ENCODE results near the gene ZNF414. TPM values are rescaled to one million over a fixed set of nuclear protein-coding genes. Genes with fewer than 3 reads are reported as not detected.

ZNF414 gene
- total and polyA plus RNA-seq, 9 of the 15 experiments (the other 6 are each of a cell fraction or from before 2014, with no cell fraction given), result 0.03 to 27.2 (median 2.2) TPM; not detected in 2

DNA sequence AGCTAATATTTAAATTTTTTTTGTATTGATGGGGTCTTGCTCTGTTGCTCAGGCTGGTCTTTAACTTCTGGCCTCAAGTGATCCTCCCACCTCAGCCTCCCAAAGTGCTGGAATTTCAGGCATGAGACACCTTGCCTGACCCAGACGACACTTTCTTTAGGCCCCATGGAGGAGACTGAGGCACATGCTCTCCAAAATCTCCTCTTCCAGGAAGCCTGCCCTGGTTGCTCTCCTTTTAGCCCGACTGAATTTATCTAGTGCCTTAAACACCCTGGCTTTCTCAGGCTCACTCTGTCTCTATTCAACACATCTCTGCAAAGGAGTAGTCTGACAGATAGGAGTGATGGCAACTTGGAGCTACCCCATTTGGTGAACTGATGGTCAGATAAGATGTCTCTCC, 44.4 kb upstream of the ZNF414 start:
- Histone ChIP-seq H3K4me1 (replicated peaks in 1 of 2; ENCODE audit: control insufficient read depth in 2 of 2, insufficient read depth in 2 of 2, low read length in 2 of 2) (peaks cover 0 to 8% of the 10 kb centered on the region in 2 experiments; a peak in 2 of 5 replicates), H3K4me3 (no peak overlapping the region), H4K20me1 (replicated peaks; ENCODE audit: control insufficient read depth, insufficient read depth, low read length) (no peaks in the 10 kb centered on the region), H3K27ac (ENCODE audit: extremely low read depth, low read depth, low read length) (no peak overlapping the region), H3K36me3 (ENCODE audit: control insufficient read depth, insufficient read depth, low read length) (no peaks in the 10 kb centered on the region), H3K9ac (ENCODE audit: insufficient read depth in 1 of 2, low read depth in 2 of 2, low read length in 2 of 2) (no peak overlapping the region), H2AFZ (ENCODE audit: low read depth, low read length) (no peak overlapping the region), H3K9me3 (replicated peaks; ENCODE audit: control insufficient read depth, insufficient read depth, low read depth, low read length) (no peaks in the 10 kb centered on the region), H3K27me3 (ENCODE audit: control insufficient read depth in 2 of 2, insufficient read depth in 2 of 2, low read length in 2 of 2) (peaks cover 2 to 8% of the 10 kb centered on the region in 2 experiments; a peak in 2 of 5 replicates), H3K79me2 (ENCODE audit: control insufficient read depth, insufficient read depth, low read length) (no peaks in the 10 kb centered on the region), H3K9me1 (ENCODE audit: control insufficient read depth, insufficient read depth, low read length) (no peaks in the 10 kb centered on the region), H3K4me2 (ENCODE audit: insufficient read depth, low read length) (no peak overlapping the region)
- BruUV-seq (replicated peaks), result no TSS peak
- no peak for TF ChIP-seq SRSF7 (optimal IDR thresholded peaks at IDR 0.05; ENCODE audit: low read depth, low read length)
- no peak for TF ChIP-seq ZEB2 (IDR thresholded peaks at IDR 0.05)
- TF ChIP-seq ZNF121 (CRISPR knock-in tag; conservative IDR thresholded peaks at IDR 0.05), result peak; percentile 60; the same call in 1 of the 2 replicates
- peak; percentile 94 for TF ChIP-seq ZFP36 (IDR thresholded peaks at IDR 0.05; ENCODE audit: low read depth, low read length, partially characterized antibody)
- no peak for TF ChIP-seq NCOA4 (IDR thresholded peaks at IDR 0.05; ENCODE audit: partially characterized antibody)
- TF ChIP-seq POU5F1 (IDR thresholded peaks at IDR 0.05; ENCODE audit: borderline replicate concordance, low read depth, low read length, partially characterized antibody), result no peak
- TF ChIP-seq, protein P1, sequence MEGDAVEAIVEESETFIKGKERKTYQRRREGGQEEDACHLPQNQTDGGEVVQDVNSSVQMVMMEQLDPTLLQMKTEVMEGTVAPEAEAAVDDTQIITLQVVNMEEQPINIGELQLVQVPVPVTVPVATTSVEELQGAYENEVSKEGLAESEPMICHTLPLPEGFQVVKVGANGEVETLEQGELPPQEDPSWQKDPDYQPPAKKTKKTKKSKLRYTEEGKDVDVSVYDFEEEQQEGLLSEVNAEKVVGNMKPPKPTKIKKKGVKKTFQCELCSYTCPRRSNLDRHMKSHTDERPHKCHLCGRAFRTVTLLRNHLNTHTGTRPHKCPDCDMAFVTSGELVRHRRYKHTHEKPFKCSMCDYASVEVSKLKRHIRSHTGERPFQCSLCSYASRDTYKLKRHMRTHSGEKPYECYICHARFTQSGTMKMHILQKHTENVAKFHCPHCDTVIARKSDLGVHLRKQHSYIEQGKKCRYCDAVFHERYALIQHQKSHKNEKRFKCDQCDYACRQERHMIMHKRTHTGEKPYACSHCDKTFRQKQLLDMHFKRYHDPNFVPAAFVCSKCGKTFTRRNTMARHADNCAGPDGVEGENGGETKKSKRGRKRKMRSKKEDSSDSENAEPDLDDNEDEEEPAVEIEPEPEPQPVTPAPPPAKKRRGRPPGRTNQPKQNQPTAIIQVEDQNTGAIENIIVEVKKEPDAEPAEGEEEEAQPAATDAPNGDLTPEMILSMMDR (IDR thresholded peaks at IDR 0.05 in 2 of 3, conservative IDR thresholded peaks at IDR 0.05 in 1 of 3; ENCODE audit: insufficient read depth in 2 of 3, low read depth in 1 of 3, low read length in 3 of 3), result no peak
- TF ChIP-seq, protein P2, sequence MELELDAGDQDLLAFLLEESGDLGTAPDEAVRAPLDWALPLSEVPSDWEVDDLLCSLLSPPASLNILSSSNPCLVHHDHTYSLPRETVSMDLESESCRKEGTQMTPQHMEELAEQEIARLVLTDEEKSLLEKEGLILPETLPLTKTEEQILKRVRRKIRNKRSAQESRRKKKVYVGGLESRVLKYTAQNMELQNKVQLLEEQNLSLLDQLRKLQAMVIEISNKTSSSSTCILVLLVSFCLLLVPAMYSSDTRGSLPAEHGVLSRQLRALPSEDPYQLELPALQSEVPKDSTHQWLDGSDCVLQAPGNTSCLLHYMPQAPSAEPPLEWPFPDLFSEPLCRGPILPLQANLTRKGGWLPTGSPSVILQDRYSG (tag; conservative IDR thresholded peaks at IDR 0.05; ENCODE audit: low read depth), result no peak
- TF ChIP-seq MCM5 (IDR thresholded peaks at IDR 0.05; ENCODE audit: low read depth), result no peak
- TF ChIP-seq, protein P3, sequence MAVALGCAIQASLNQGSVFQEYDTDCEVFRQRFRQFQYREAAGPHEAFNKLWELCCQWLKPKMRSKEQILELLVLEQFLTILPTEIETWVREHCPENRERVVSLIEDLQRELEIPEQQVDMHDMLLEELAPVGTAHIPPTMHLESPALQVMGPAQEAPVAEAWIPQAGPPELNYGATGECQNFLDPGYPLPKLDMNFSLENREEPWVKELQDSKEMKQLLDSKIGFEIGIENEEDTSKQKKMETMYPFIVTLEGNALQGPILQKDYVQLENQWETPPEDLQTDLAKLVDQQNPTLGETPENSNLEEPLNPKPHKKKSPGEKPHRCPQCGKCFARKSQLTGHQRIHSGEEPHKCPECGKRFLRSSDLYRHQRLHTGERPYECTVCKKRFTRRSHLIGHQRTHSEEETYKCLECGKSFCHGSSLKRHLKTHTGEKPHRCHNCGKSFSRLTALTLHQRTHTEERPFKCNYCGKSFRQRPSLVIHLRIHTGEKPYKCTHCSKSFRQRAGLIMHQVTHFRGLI (CRISPR knock-in tag; IDR thresholded peaks at IDR 0.05), result no peak
- TF ChIP-seq ETV5 (CRISPR knock-in tag; IDR thresholded peaks at IDR 0.05; ENCODE audit: low read depth), result no peak
- no peak for ATAC-seq
- intact Hi-C loops (cut with micrococcal nuclease) (no loop called here), in situ Hi-C loops (cut with MboI) (no loop called here)
- no peak for DNase-seq (ENCODE audit: extremely low read depth in 1 of 4, low spot score in 3 of 4)
- no peak for FAIRE-seq
- POLR2A ChIA-PET, result interaction anchor here (1.1 kb wide), 1 partner anchor 11 kb away, joined by 3 read pairs; no protein-coding TSS in a partner anchor
- WGBS (ENCODE audit: insufficient coverage, low coverage, missing lambda C conversion rate), result 0% methylated on average over 2 of the region's 2 CpGs
- CTCF ChIA-PET (ENCODE audit: low intra/inter-chr PET ratio), result no interaction called here

Measured in K562 (cell line).